Left lung (tissue), 10 donors: ENCODE results near the gene RORC. TPM values are rescaled to one million over a fixed set of nuclear protein-coding genes. Genes with fewer than 3 reads are reported as not detected.

Experiments
- ATAC-seq: fragments of 200-7000 bp; cut with Tn5 transposase; one replicate; pipeline ENCODE4 v1.9.1; 2020; ENCODE audit warnings: moderate library complexity
- DNase-seq, 4 donors: peaks; one replicate each; pipeline ENCODE4 v3.0.0-alpha.2; 2013 to 2020
- H3K27ac ChIP-seq, 2 donors: fragments of 200-600 bp; sonication (generic) in 1 of 2; one replicate each; pipeline versions ENCODE4 v1.5.0 to v1.8.0; 2020 to 2021
- H3K27me3 ChIP-seq, 2 donors: fragments of 200-600 bp; sonication (generic) in 1 of 2; one replicate each; pipeline versions ENCODE4 v1.5.0 to v1.8.0; 2020 to 2021
- H3K36me3 ChIP-seq, 2 donors: fragments of 200-600 bp; sonication (generic) in 1 of 2; one replicate each; pipeline versions ENCODE4 v1.5.0 to v1.8.0; 2020 to 2021
- H3K4me1 ChIP-seq, 2 donors: fragments of 200-600 bp; one replicate each; pipeline ENCODE4 v1.8.0; 2021
- H3K4me3 ChIP-seq, 2 donors: fragments of 200-600 bp; sonication (generic) in 1 of 2; one replicate each; pipeline versions ENCODE4 v1.5.0 to v1.8.0; 2020 to 2021; ENCODE audit warnings: mild to moderate bottlenecking in 1 of 2
- H3K9me3 ChIP-seq, 2 donors: fragments of 200-600 bp; sonication (generic) in 1 of 2; one replicate each; pipeline versions ENCODE4 v1.5.0 to v1.8.0; 2020 to 2021
- intact Hi-C, 2 donors: fragments of 100-400 bp; cut with DNase I; formaldehyde crosslinking; loops; one replicate each; pipeline versions ENCODE4 v1.11.2 to v1.14.2; 2022
- polyA plus RNA-seq, 6 donors: library from polyadenylated mRNA; unstranded; fragments of 120-200 nt; gene quantifications; one replicate each; pipeline ENCODE4 v1.2.1, GENCODE V29; 2013; ENCODE audit not compliant: insufficient read length in 6 of 6
- total RNA-seq, 2 donors: library from RNA; stranded (reverse); fragmentation: NEBNext Ultra II Directional; extraction: Animal tissue kit (Norgen Biotek cat#: 25700); gene quantifications; one replicate each; pipeline ENCODE4 v1.2.1, GENCODE V29; 2021
- TF ChIP-seq, protein P1 (sequence below), 2 donors: fragments of 200-600 bp; sonication (generic) in 1 of 2; IDR thresholded peaks; one replicate each; pipeline versions ENCODE4 v1.5.0 to v1.8.0; 2021; ENCODE audit warnings: antibody characterized with exemption in 2 of 2
- donor health status: DM: no; HTN: yes; CAD: no.
- donor health status: DM: no; HTN: no; CAD: no.

Gene RORC
- total and polyA plus RNA-seq, 8 donors, result 5.4 to 11.8 (median 10.3) TPM

DNA sequence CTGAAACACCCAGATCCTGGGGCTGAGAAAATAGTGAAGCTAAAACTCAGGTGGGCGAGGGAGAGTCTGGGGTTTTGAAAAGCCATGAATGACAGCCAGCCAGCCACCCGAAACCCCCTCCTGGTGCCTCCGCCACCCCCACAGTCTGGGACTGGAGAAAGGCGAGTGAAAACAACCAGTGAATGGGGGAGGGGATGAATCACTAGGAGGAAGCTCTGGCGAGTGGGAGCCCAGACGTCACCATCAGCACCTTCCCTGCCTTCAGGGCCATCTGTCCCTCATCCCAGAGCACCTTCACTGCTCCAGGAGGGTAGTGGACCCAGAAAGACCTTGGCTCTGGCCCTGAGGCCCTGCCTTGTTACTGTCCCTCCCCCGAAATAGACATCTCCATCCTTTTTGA, 9.2 kb downstream of the RORC start:
- no peak for ATAC-seq
- intact Hi-C loops, result no loop called here

DNA sequence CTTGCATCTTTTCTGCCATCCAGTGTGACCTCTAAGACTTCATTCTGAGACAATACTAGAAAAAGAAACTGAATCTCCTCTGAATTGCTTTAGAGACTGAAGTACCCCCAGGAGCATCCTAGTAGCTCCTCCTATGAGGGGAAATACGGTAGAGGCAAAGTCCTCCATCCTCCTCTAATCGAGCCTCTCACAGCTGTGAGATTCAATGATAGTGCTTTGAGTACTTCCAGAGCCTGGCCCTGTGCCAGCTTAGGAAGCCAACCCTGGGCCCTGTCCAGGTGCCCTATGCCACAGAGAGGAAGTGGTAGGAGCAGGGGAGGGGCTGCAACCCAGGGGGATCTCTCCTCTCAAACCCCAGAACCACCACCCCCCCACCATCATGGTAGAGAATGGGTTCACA, 10.7 kb downstream of the RORC start:
- no peaks in the 10 kb centered on the region for H3K36me3 ChIP-seq
- ATAC-seq, result no peak
- H3K4me3 ChIP-seq, result no peak overlapping the region
- intact Hi-C loops, result no loop called here
- no peaks in the 10 kb centered on the region for H3K9me3 ChIP-seq
- H3K27me3 ChIP-seq, result no peaks in the 10 kb centered on the region
- TF ChIP-seq, protein P1, sequence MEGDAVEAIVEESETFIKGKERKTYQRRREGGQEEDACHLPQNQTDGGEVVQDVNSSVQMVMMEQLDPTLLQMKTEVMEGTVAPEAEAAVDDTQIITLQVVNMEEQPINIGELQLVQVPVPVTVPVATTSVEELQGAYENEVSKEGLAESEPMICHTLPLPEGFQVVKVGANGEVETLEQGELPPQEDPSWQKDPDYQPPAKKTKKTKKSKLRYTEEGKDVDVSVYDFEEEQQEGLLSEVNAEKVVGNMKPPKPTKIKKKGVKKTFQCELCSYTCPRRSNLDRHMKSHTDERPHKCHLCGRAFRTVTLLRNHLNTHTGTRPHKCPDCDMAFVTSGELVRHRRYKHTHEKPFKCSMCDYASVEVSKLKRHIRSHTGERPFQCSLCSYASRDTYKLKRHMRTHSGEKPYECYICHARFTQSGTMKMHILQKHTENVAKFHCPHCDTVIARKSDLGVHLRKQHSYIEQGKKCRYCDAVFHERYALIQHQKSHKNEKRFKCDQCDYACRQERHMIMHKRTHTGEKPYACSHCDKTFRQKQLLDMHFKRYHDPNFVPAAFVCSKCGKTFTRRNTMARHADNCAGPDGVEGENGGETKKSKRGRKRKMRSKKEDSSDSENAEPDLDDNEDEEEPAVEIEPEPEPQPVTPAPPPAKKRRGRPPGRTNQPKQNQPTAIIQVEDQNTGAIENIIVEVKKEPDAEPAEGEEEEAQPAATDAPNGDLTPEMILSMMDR (IDR thresholded peaks at IDR 0.05), result no peak
- no peak for DNase-seq
- H3K4me1 ChIP-seq, result peaks cover 0 to 8% of the 10 kb centered on the region in 2 donors
- no peak overlapping the region for H3K27ac ChIP-seq

More for the DNA sequence above, 9.2 kb downstream of the RORC start:
- Histone ChIP-seq H3K4me1 (peaks cover 0 to 6% of the 10 kb centered on the region in 2 donors), H3K4me3 (no peak overlapping the region), H3K27me3 (no peaks in the 10 kb centered on the region), H3K27ac (no peak overlapping the region), H3K36me3 (no peaks in the 10 kb centered on the region), H3K9me3 (no peaks in the 10 kb centered on the region)
- TF ChIP-seq, protein P1 (IDR thresholded peaks at IDR 0.05), result no peak
- no peak for DNase-seq

- Histone ChIP-seq H3K4me3 (no peak overlapping the region), H3K27me3 (no peaks in the 10 kb centered on the region), H3K4me1 (peaks cover 0 to 8% of the 10 kb centered on the region in 2 donors), H3K9me3 (no peaks in the 10 kb centered on the region), H3K27ac (no peak overlapping the region), H3K36me3 (no peaks in the 10 kb centered on the region)
- DNase-seq (no peak), ATAC-seq (peak; percentile 31)
- intact Hi-C loops, result no loop called here
- TF ChIP-seq, protein P1 (IDR thresholded peaks at IDR 0.05), result no peak
Observed at GRCh38 chr1:151819976-151820623, 11.5 kb downstream of the RORC start.

DNA sequence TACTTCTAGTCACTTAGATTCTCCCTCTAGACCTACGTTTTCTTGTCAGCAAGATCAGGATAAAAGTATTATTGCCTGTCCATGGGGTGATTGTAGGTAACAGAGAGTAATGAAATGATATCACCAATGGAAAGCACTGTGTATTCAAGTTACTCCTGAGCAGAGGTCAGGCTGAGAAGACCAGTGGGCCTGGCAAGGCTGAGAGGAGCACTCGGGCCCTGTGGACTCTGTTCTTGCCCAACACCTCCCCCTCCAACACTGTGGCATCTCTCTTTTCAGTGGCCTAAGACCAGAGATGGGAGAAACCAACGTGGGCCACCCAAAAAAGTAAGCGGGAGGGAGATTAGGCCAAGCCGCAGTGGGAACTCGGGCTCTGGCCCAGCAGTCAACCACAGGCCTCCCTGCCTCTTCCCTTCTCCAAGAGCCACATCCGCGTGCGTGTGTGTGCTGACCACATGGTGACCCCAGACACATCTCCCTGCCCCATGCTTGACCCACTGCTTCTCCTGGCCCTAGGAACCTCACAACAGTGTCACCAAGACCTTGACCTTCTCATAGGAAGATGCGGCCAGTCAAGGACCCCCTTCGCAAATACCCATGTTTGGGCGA, 12.3 kb downstream of the RORC start:
- TF ChIP-seq, protein P1 (IDR thresholded peaks at IDR 0.05), result no peak
- H3K4me3 ChIP-seq, result no peak overlapping the region
- H3K4me1 ChIP-seq, result peaks cover 0 to 8% of the 10 kb centered on the region in 2 donors
- ATAC-seq (no peak), DNase-seq (no peak)
- H3K27me3 ChIP-seq, result no peaks in the 10 kb centered on the region
- H3K9me3 ChIP-seq, result no peaks in the 10 kb centered on the region
- intact Hi-C loops, result no loop called here
- no peak overlapping the region for H3K27ac ChIP-seq
- H3K36me3 ChIP-seq, result no peaks in the 10 kb centered on the region

DNA sequence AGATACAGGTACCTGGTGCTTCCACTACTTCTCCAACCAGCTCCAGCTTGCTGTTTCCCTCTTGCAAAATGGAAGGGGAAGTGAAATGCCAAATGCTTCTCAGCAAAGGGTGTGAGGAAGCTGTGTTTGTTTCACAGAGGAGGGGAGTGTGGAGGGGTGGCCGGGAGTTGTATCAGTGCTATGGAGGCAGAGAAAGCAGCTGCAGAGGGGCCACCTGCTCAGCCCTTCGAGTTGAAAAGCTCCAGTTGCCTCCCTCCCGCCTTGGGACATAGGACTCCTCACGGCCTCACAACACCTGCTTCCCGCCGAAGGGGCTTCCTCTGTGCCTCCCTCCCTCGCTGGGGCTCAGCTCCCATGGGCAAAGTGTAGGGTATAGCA, 14.3 kb downstream of the RORC start:
- TF ChIP-seq, protein P1 (IDR thresholded peaks at IDR 0.05), result no peak
- no peaks in the 10 kb centered on the region for H3K36me3 ChIP-seq
- H3K9me3 ChIP-seq, result no peaks in the 10 kb centered on the region
- ATAC-seq (no peak), DNase-seq (no peak)
- no peak overlapping the region for H3K27ac ChIP-seq
- no peak overlapping the region for H3K4me3 ChIP-seq
- H3K4me1 ChIP-seq, result peaks cover 0 to 8% of the 10 kb centered on the region in 2 donors
- H3K27me3 ChIP-seq, result no peaks in the 10 kb centered on the region
- intact Hi-C loops, result no loop called here
